HG03439 (cell line): ENCODE results near the gene NUP210L.

Experiments used
- ATAC-seq: cut with Tn5 transposase; IDR thresholded peaks from one replicate; pipeline ENCODE4 v1.9.1; 2021; ENCODE audit warnings: mild to moderate bottlenecking, moderate library complexity; ENCODE audit not compliant: unreplicated experiment

The NUP210L gene

GRCh38 chr1:154154534-154155191, at the start of gene NUP210L:
Gene NUP210L, minus strand, starts transcription at chr1:154155073.
- no peak for ATAC-seq

GRCh38 chr1:154199563-154199879, 44.6 kb upstream of the NUP210L start:
- no peak for ATAC-seq

GRCh38 chr1:154198756-154199562, 44.1 kb upstream of the NUP210L start:
- ATAC-seq, result no peak

- no peak for ATAC-seq
Measured at GRCh38 chr1:154193821-154194220, 38.9 kb upstream of the NUP210L start.

GRCh38 chr1:154192476-154192875, 37.6 kb upstream of the NUP210L start:
- ATAC-seq, result no peak

GRCh38 chr1:154191990-154192461, 37.2 kb upstream of the NUP210L start, which contains the start of gene TPM3:
Gene TPM3, minus strand, starts transcription at chr1:154192100. Its CDS starts 82 bp downstream, at chr1:154192018.
- no peak for ATAC-seq

GRCh38 chr1:154190550-154190949, 35.7 kb upstream of the NUP210L start:
- no peak for ATAC-seq

GRCh38 chr1:154186852-154187501, 32.1 kb upstream of the NUP210L start:
- no peak for ATAC-seq

GRCh38 chr1:154186177-154186576, 31.3 kb upstream of the NUP210L start:
- no peak for ATAC-seq

GRCh38 chr1:154183046-154183915, 28.4 kb upstream of the NUP210L start:
- ATAC-seq, result peak; percentile 78

- ATAC-seq, result peak; percentile 49
Measured at GRCh38 chr1:154182344-154183045, 27.6 kb upstream of the NUP210L start.

GRCh38 chr1:154181944-154182343, 27.1 kb upstream of the NUP210L start:
- ATAC-seq, result no peak

GRCh38 chr1:154179946-154180687, 25.2 kb upstream of the NUP210L start:
- ATAC-seq, result no peak

GRCh38 chr1:154178911-154179811, 24.3 kb upstream of the NUP210L start:
- ATAC-seq, result no peak

GRCh38 chr1:154178013-154178412, 23.1 kb upstream of the NUP210L start:
- ATAC-seq, result no peak

GRCh38 chr1:154176337-154176736, 21.5 kb upstream of the NUP210L start:
- no peak for ATAC-seq

GRCh38 chr1:154174654-154175053, 19.8 kb upstream of the NUP210L start:
- ATAC-seq, result no peak

GRCh38 chr1:154171880-154172279, 17.0 kb upstream of the NUP210L start:
- ATAC-seq, result no peak

GRCh38 chr1:154171223-154171583, 16.3 kb upstream of the NUP210L start:
- no peak for ATAC-seq
